Measurements from ENCODE around the gene AP4E1.

- TF ChIP-seq CTCF (IDR thresholded peaks at IDR 0.05; ENCODE audit: low read depth, low read length): no peak
- no peak for TF ChIP-seq EZH2phosphoT487 (IDR thresholded peaks at IDR 0.05; ENCODE audit: low read depth)
These were observed 36.2 kb downstream of the AP4E1 start for GRCh38 chr15:50944672-50945071.

All from OCI-LY3 (cell line).